ENCODE results near the gene RPL13. TPM values are rescaled to one million over a fixed set of nuclear protein-coding genes. Genes with fewer than 3 reads are reported as not detected.
A peak's percentile ranks its signal among the peaks of the same experiment; 100 is the strongest.

Gene RPL13
- total and polyA plus RNA-seq, 2 of the 13 experiments (the other 11 are each of a cell fraction or from before 2014, with no cell fraction given): 2,988 to 4,411 TPM

GRCh38 chr16:89556750-89557689, 3.5 kb upstream of the RPL13 start (continued):
- no peak for TF ChIP-seq HNF1A (IDR thresholded peaks at IDR 0.05; ENCODE audit: low read depth)
- no peak; the same call in 1 of the 2 replicates for TF ChIP-seq HNF1A (CRISPR knock-in tag; IDR thresholded peaks at IDR 0.05; ENCODE audit: borderline replicate concordance)
- no peak; the same call in 1 of the 2 replicates for TF ChIP-seq PPARG (CRISPR knock-in tag; conservative IDR thresholded peaks at IDR 0.05)
- 0 out of 2 replicates have a peak, but pooled peaks have one; percentile 10 for TF ChIP-seq ARID3A (IDR thresholded peaks at IDR 0.05; ENCODE audit: low read depth, low read length)
- TF ChIP-seq ZNF512 (CRISPR knock-in tag; IDR thresholded peaks at IDR 0.05): no peak
- TF ChIP-seq ZNF251 (CRISPR knock-in tag; IDR thresholded peaks at IDR 0.05): no peak
- TF ChIP-seq ZNF33B (CRISPR knock-in tag; IDR thresholded peaks at IDR 0.05): no peak
- 0 out of 2 replicates have a peak, but pooled peaks have one; percentile 4 for TF ChIP-seq DNMT1 (CRISPR knock-in tag; IDR thresholded peaks at IDR 0.05)
- TF ChIP-seq ZNF264 (CRISPR knock-in tag; IDR thresholded peaks at IDR 0.05): 0 out of 2 replicates have a peak, but pooled peaks have one; percentile 57
- no peak for TF ChIP-seq ZMAT5 (CRISPR knock-in tag; IDR thresholded peaks at IDR 0.05; ENCODE audit: borderline replicate concordance, low read depth)
- no peak for TF ChIP-seq ZBTB4 (CRISPR knock-in tag; IDR thresholded peaks at IDR 0.05; ENCODE audit: borderline replicate concordance)
- TF ChIP-seq ZNF337 (CRISPR knock-in tag; IDR thresholded peaks at IDR 0.05; ENCODE audit: borderline replicate concordance, low read depth): no peak
- peak; percentile 76; the same call in 1 of the 2 replicates for TF ChIP-seq RFXAP (CRISPR knock-in tag; IDR thresholded peaks at IDR 0.05; ENCODE audit: borderline replicate concordance)
